SK-N-SH (cell line): ENCODE results near the gene TAS2R19. TPM values are rescaled to one million over a fixed set of nuclear protein-coding genes. Genes with fewer than 3 reads are reported as not detected.

ENCODE experiments used
- CTCF ChIA-PET: fragments of 300-600, 350-600 bp; formaldehyde crosslinking; extraction: SDS; loops from one replicate; lab custom pipeline; 2021; lab: Yijun Ruan, JAX
- POLR2A ChIA-PET: fragments of 350-600 bp; sonication (Branson Sonifier 250); formaldehyde crosslinking; extraction: SDS; loops from one replicate; lab custom pipeline; 2020; ENCODE audit warnings: antibody characterized with exemption, inconsistent platforms; lab: Yijun Ruan, JAX
- DNase-seq: peaks from one replicate; pipeline ENCODE4 v3.0.0; 2012
- H2AFZ ChIP-seq: fragments of 200-600 bp; sonication (generic); 2 replicates; pipeline ENCODE4 v1.8.1; 2016; ENCODE audit warnings: antibody characterized with exemption, mild to moderate bottlenecking, low read depth
- H3F3A ChIP-seq: fragments of 200-600 bp; sonication (generic); replicated peaks from 2 replicates; pipeline ENCODE3; 2016; ENCODE audit warnings: antibody characterized with exemption, mild to moderate bottlenecking; ENCODE audit not compliant: insufficient read depth
- H3K27ac ChIP-seq, 2 experiments: fragments of 200-500 bp in 1 of 2; fragments of 200-600 bp in 1 of 2; sonication (Bioruptor generic) in 1 of 2; sonication (generic), shearing (Covaris generic) in 1 of 2; 2 replicates each; pipeline versions ENCODE4 v1.5.1 to v1.6.1; 2014 to 2016; ENCODE audit warnings: low read depth in 2 of 2, inconsistent platforms in 1 of 2, low read length in 1 of 2, mild to moderate bottlenecking in 1 of 2, mixed read lengths in 1 of 2
- H3K27me3 ChIP-seq: fragments of 200-600 bp; sonication (generic), shearing (Covaris generic); 2 replicates; pipeline ENCODE4 v1.6.1; 2016; ENCODE audit warnings: mixed run types; ENCODE audit not compliant: insufficient read depth
- H3K36me3 ChIP-seq, 2 experiments: fragments of 200-500 bp in 1 of 2; fragments of 200-600 bp in 1 of 2; sonication (Bioruptor generic) in 1 of 2; sonication (generic) in 1 of 2; replicated peaks in 1 of 2; 2 replicates each; pipeline versions ENCODE3 to v1.5.1; 2014 to 2016; ENCODE audit warnings: low read length in 1 of 2, mild to moderate bottlenecking in 1 of 2; ENCODE audit not compliant: insufficient read depth in 2 of 2, control insufficient read depth in 1 of 2
- H3K4me1 ChIP-seq, 2 experiments: fragments of 200-500 bp in 1 of 2; fragments of 200-600 bp in 1 of 2; sonication (Bioruptor generic) in 1 of 2; sonication (generic), shearing (Covaris generic) in 1 of 2; 2 replicates each; pipeline versions ENCODE4 v1.5.1 to v1.6.1; 2014 to 2016; ENCODE audit warnings: low read depth in 1 of 2, low read length in 1 of 2, mixed run types in 1 of 2; ENCODE audit not compliant: insufficient read depth in 2 of 2, control insufficient read depth in 1 of 2
- H3K4me2 ChIP-seq: fragments of 200-600 bp; sonication (generic), shearing (Covaris generic); 2 replicates; pipeline ENCODE4 v1.6.1; 2017; ENCODE audit warnings: mixed run types
- H3K4me3 ChIP-seq, 2 experiments: fragments of 200-500 bp in 1 of 2; fragments of 200-600 bp in 1 of 2; sonication (Bioruptor generic) in 1 of 2; sonication (generic), shearing (Covaris generic) in 1 of 2; 2 replicates each; pipeline versions ENCODE4 v1.5.1 to v1.8.1; 2014 to 2016; ENCODE audit warnings: low read depth in 2 of 2, inconsistent platforms in 1 of 2, low read length in 1 of 2, mild to moderate bottlenecking in 1 of 2, mixed read lengths in 1 of 2, moderate library complexity in 1 of 2
- H3K79me2 ChIP-seq: fragments of 200-600 bp; sonication (generic); 2 replicates; pipeline ENCODE4 v1.8.1; 2017; ENCODE audit warnings: mild to moderate bottlenecking; ENCODE audit not compliant: insufficient read depth
- H3K9ac ChIP-seq: fragments of 200-600 bp; sonication (generic); 2 replicates; pipeline ENCODE4 v1.6.1; 2017; ENCODE audit warnings: mixed run types
- H3K9me2 ChIP-seq: fragments of 200-600 bp; sonication (generic); 2 replicates; pipeline ENCODE4 v1.6.1; 2017; ENCODE audit warnings: mixed run types
- H3K9me3 ChIP-seq: fragments of 200-600 bp; sonication (generic); 2 replicates; pipeline ENCODE4 v1.6.1; 2017; ENCODE audit warnings: mixed run types, mild to moderate bottlenecking, moderate library complexity
- H4K20me1 ChIP-seq: fragments of 200-600 bp; sonication (generic); 2 replicates; pipeline ENCODE4 v1.6.1; 2017; ENCODE audit warnings: mild to moderate bottlenecking, mixed run types; ENCODE audit not compliant: insufficient read depth
- CTCF ChIP-seq: fragments of 200-600 bp; sonication (generic); IDR thresholded peaks from 2 replicates; pipeline ENCODE4 v1.6.1; 2017; ENCODE audit warnings: antibody characterized with exemption, mild to moderate bottlenecking, moderate library complexity
- ELF1 ChIP-seq: IDR thresholded peaks from 2 replicates; pipeline ENCODE4 v1.4.0; 2012
- EP300 ChIP-seq, 2 experiments: IDR thresholded peaks; 2 replicates each; pipeline versions ENCODE4 v1.4.0 to v1.6.1; 2012; ENCODE audit warnings: borderline replicate concordance in 1 of 2, low read depth in 1 of 2, low read length in 1 of 2
- GATA2 ChIP-seq: sonication (generic); formaldehyde crosslinking; IDR thresholded peaks from 2 replicates; pipeline ENCODE4 v1.5.0; 2020; ENCODE audit warnings: mild to moderate bottlenecking, missing genetic modification reagents
- IRF3 ChIP-seq: fragments of 150-350 bp; IDR thresholded peaks from 2 replicates; pipeline ENCODE4 v1.6.1; 2016; ENCODE audit warnings: mild to moderate bottlenecking, low read depth, low read length
- JUND ChIP-seq: IDR thresholded peaks from 2 replicates; pipeline ENCODE4 v1.4.0; 2012
- RAD21 ChIP-seq: IDR thresholded peaks from 2 replicates; pipeline ENCODE4 v1.6.1; 2012; ENCODE audit warnings: mild to moderate bottlenecking, low read length
- RCOR1 ChIP-seq: fragments of 150-350 bp; IDR thresholded peaks from 2 replicates; pipeline ENCODE4 v1.6.1; 2017; ENCODE audit warnings: antibody characterized with exemption, low read length
- USF2 ChIP-seq: fragments of 150-350 bp; IDR thresholded peaks from 2 replicates; pipeline ENCODE4 v1.6.1; 2017; ENCODE audit warnings: antibody characterized with exemption, low read length, low read depth, borderline replicate concordance
- YY1 ChIP-seq: IDR thresholded peaks from 2 replicates; pipeline ENCODE4 v1.4.0; 2012; ENCODE audit warnings: low read depth, mild to moderate bottlenecking
- ZBTB33 ChIP-seq: IDR thresholded peaks from 2 replicates; pipeline ENCODE4 v1.4.0; 2012; ENCODE audit warnings: low read depth, borderline replicate concordance
- WGBS: methylation state at CpG from one replicate; pipeline ENCODE4 v1.1.6; 2017; ENCODE audit warnings: low lambda C conversion rate; 5-methylcytosine and 5-hydroxymethylcytosine counted together
- polyA plus RNA-seq, 3 experiments: library from polyadenylated mRNA; depleted of rRNA; stranded (reverse); fragments of >200 nt; gene quantifications; 2 replicates each; pipeline ENCODE4 v1.2.3, GENCODE V29; 2012

The TAS2R19 gene
- polyA plus RNA-seq, 1 of the 3 experiments (the other 2 are of a cell fraction), result 0.15 TPM

GRCh38 chr12:10986812-10987211 is 35.6 kb downstream of the TAS2R19 start, which contains the start of gene TAS2R50:
Gene TAS2R50 (minus strand): TSS chr12:10986912. CDS start chr12:10986860, 52 bp downstream.
- no peaks in the 10 kb centered on the region for H3K27me3 ChIP-seq
- no peaks in the 10 kb centered on the region for H3K79me2 ChIP-seq
- no peak within 1 kb of the TSS for H2AFZ ChIP-seq
- H3K36me3 ChIP-seq, result peaks cover 6 to 15% of the 10 kb centered on the region in 2 experiments
- no peak within 1 kb of the TSS for H3K9ac ChIP-seq
- TF ChIP-seq GATA2 (no peak), USF2 (no peak), RAD21 (no peak), ZBTB33 (no peak), IRF3 (no peak), EP300 (IDR thresholded peaks at IDR 0.05; ENCODE audit: borderline replicate concordance in 1 of 2, low read depth in 1 of 2, low read length in 1 of 2) (no peak), ELF1 (no peak), CTCF (no peak), RCOR1 (no peak), JUND (no peak), YY1 (no peak)
- TF ChIP-seq, all 33 proteins: peak for 0
- Histone ChIP-seq H3K4me3 (no peak within 1 kb of the TSS), H3K27ac (no peak within 1 kb of the TSS), H3F3A (no peaks in the 10 kb centered on the region), H3K9me2 (no peaks in the 10 kb centered on the region), H3K4me1 (peaks cover 0 to 9% of the 10 kb centered on the region in 2 experiments; a peak in 1 of 4 replicates), H4K20me1 (no peaks in the 10 kb centered on the region), H3K9me3 (0 out of 2 replicates have a peak, but pooled peaks cover 13% of the 10 kb centered on the region), H3K4me2 (no peak within 1 kb of the TSS)
- no peak for DNase-seq
- ChIA-PET POLR2A (no interaction called here), CTCF (interaction anchor here (1.3 kb wide), 1 partner anchor 12 kb away, joined by 3 read pairs; the partner anchor contains the start of gene TAS2R20)
- WGBS, result 46% methylated on average over 2 of the region's 2 CpGs
